ENCODE results near the gene CCL2.

DNA sequence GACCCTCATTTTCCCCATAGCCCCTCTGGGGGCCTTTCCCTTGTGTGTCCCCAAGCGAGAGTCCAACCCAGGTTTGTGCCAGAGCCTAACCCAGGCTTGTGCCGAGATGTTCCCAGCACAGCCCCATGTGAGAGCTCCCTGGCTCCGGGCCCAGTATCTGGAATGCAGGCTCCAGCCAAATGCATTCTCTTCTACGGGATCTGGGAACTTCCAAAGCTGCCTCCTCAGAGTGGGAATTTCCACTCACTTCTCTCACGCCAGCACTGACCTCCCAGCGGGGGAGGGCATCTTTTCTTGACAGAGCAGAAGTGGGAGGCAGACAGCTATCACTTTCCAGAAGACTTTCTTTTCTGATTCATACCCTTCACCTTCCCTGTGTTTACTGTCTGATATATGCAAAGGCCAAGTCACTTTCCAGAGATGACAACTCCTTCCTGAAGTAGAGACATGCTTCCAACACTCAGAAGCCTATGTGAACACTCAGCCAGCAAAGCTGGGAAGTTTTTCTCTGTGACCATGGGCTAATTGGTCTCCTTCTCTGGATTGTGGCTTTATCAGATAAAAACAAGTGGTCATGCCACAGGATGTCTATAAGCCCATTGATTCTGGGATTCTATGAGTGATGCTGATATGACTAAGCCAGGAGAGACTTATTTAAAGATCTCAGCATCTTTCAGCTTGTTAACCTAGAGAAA lies 2.5 kb upstream of the CCL2 start:
- no peak for TF ChIP-seq CTCF (IDR thresholded peaks at IDR 0.05)
- TF ChIP-seq POLR2AphosphoS5 (IDR thresholded peaks at IDR 0.05), result peak; percentile 62 to 78 (median 75)

All from breast epithelium (tissue), 3 donors.